Ishikawa (cell line): Measurements from ENCODE around the gene PDSS2.

Experiments
- CEBPB ChIP-seq: IDR thresholded peaks from 2 replicates; pipeline ENCODE4 v1.6.1; 2012
- CREB1 ChIP-seq: IDR thresholded peaks from 2 replicates; pipeline ENCODE4 v1.6.1; 2012; ENCODE audit warnings: low read depth
- EGR1 ChIP-seq: IDR thresholded peaks from 2 replicates; pipeline ENCODE4 v1.6.1; 2012
- EP300 ChIP-seq: IDR thresholded peaks from 2 replicates; pipeline ENCODE4 v1.6.1; 2012; ENCODE audit warnings: borderline replicate concordance
- FOXM1 ChIP-seq: IDR thresholded peaks from 2 replicates; pipeline ENCODE4 v1.6.1; 2012; ENCODE audit warnings: low read depth, borderline replicate concordance
- NFIC ChIP-seq: IDR thresholded peaks from 2 replicates; pipeline ENCODE4 v1.6.1; 2012
- RAD21 ChIP-seq: IDR thresholded peaks from 2 replicates; pipeline ENCODE4 v1.6.1; 2012; ENCODE audit warnings: low read depth
- TAF1 ChIP-seq: IDR thresholded peaks from 2 replicates; pipeline ENCODE4 v1.6.1; 2012; ENCODE audit warnings: low read depth, mild to moderate bottlenecking
- TCF12 ChIP-seq: IDR thresholded peaks from 2 replicates; pipeline ENCODE4 v1.6.1; 2012; ENCODE audit warnings: low read depth
- TEAD4 ChIP-seq: IDR thresholded peaks from 2 replicates; pipeline ENCODE4 v1.6.1; 2012
- YY1 ChIP-seq: IDR thresholded peaks from 2 replicates; pipeline ENCODE4 v1.6.1; 2012; ENCODE audit warnings: low read depth
- ZBTB7A ChIP-seq: IDR thresholded peaks from 2 replicates; pipeline ENCODE4 v1.6.1; 2012; ENCODE audit warnings: low read depth
- TF ChIP-seq, protein P1 (sequence below): IDR thresholded peaks from 2 replicates; pipeline ENCODE4 v1.6.1; 2012
- TF ChIP-seq, protein P2 (sequence below): IDR thresholded peaks from 2 replicates; pipeline ENCODE4 v1.6.1; 2012
- TF ChIP-seq, protein P3 (sequence below): IDR thresholded peaks from 2 replicates; pipeline ENCODE4 v1.6.1; 2012; ENCODE audit warnings: low read depth, mild to moderate bottlenecking

Gene PDSS2

DNA sequence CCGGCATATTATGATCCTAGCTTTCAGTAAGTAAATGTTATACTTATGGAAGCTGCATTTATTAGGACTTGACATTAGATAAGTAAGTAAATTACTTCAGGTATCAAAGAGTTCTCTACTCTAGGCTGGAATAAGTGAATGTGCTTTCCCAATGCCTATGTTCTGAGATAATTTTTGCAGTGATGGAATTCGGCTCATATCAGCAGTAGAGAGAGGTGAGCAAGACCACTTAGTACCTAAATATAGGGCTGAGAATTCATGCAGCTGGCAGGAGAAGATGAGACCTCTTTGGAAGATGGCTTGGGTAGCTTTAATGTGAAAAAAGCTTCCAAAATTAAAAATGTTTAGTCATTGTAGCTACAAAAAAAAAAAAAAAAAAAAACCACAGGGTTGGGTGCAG is 330.8 kb downstream of the PDSS2 start:
- TF ChIP-seq ZBTB7A (no peak), TEAD4 (no peak), FOXM1 (no peak), TCF12 (no peak), NFIC (no peak), CEBPB (no peak), RAD21 (no peak), EGR1 (no peak), TAF1 (no peak), CREB1 (no peak)
- TF ChIP-seq, protein P1, sequence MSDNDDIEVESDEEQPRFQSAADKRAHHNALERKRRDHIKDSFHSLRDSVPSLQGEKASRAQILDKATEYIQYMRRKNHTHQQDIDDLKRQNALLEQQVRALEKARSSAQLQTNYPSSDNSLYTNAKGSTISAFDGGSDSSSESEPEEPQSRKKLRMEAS, result no peak
- TF ChIP-seq, protein P2, sequence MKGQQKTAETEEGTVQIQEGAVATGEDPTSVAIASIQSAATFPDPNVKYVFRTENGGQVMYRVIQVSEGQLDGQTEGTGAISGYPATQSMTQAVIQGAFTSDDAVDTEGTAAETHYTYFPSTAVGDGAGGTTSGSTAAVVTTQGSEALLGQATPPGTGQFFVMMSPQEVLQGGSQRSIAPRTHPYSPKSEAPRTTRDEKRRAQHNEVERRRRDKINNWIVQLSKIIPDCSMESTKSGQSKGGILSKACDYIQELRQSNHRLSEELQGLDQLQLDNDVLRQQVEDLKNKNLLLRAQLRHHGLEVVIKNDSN, result no peak
- TF ChIP-seq, protein P3, sequence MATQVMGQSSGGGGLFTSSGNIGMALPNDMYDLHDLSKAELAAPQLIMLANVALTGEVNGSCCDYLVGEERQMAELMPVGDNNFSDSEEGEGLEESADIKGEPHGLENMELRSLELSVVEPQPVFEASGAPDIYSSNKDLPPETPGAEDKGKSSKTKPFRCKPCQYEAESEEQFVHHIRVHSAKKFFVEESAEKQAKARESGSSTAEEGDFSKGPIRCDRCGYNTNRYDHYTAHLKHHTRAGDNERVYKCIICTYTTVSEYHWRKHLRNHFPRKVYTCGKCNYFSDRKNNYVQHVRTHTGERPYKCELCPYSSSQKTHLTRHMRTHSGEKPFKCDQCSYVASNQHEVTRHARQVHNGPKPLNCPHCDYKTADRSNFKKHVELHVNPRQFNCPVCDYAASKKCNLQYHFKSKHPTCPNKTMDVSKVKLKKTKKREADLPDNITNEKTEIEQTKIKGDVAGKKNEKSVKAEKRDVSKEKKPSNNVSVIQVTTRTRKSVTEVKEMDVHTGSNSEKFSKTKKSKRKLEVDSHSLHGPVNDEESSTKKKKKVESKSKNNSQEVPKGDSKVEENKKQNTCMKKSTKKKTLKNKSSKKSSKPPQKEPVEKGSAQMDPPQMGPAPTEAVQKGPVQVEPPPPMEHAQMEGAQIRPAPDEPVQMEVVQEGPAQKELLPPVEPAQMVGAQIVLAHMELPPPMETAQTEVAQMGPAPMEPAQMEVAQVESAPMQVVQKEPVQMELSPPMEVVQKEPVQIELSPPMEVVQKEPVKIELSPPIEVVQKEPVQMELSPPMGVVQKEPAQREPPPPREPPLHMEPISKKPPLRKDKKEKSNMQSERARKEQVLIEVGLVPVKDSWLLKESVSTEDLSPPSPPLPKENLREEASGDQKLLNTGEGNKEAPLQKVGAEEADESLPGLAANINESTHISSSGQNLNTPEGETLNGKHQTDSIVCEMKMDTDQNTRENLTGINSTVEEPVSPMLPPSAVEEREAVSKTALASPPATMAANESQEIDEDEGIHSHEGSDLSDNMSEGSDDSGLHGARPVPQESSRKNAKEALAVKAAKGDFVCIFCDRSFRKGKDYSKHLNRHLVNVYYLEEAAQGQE, result no peak

DNA sequence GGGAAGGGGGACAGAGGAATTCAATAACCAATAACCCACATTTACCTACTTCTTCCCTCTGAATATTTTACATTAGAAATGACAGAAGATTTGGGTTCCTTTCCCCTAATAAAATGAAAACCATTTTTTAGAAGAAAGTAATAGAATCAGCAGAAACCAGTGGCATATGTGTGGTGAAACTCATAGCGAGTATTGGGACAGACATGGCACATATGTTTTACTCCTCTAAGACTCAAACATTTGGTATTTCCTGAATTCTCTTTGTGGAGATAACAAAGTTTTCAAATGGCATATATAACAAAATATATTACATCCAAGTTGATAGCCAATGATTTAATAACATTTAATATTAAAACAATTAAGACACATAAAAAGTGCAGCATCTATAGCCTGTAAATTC is 331.2 kb downstream of the PDSS2 start:
- TF ChIP-seq TEAD4 (no peak), CEBPB (no peak)
- TF ChIP-seq, protein P1, result no peak

DNA sequence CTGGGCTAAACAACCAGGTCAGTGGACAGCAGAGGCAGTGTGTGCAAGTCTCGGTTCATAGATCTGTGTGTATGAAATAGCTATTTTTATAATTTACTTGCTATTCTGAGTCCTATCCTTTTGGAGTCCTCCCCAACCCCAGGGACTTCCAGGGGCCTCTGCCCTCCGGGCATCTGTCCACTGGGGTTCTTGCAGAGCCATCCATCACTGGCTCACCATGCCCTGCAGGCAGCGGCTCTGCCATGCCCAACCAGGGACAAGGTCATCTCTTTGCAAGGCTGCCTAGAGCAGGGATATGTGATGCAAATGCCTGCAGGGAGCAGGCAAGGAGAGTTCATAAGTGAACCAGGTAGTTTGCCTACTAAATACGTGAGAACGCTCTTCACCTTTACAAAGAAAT is 333.6 kb downstream of the PDSS2 start:
- TF ChIP-seq CREB1 (no peak), TEAD4 (no peak)
- TF ChIP-seq, protein P2, result no peak

DNA sequence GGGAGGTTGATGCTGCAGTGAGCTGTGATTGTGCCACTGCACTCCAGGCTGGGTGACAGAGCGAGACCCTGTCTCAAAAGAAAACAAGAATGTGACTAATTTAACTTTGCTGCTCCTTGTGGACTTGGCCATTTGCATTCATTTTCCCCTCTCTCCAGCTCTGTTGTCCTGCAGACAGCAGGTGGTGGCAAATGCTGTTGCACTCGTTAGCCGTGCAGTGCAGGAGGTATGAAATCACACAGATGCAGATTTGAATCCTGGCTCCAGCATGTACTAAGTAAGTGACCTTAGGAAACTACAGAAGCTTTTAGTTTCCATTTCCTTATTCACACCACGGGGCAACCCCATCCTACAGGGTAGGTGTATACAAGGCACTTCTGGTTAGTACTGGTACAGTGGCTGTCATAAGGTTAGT is 334.4 kb downstream of the PDSS2 start:
- no peak for TF ChIP-seq ZBTB7A
- no peak for TF ChIP-seq EGR1
- TF ChIP-seq TCF12, result no peak
- TF ChIP-seq CEBPB, result no peak

DNA sequence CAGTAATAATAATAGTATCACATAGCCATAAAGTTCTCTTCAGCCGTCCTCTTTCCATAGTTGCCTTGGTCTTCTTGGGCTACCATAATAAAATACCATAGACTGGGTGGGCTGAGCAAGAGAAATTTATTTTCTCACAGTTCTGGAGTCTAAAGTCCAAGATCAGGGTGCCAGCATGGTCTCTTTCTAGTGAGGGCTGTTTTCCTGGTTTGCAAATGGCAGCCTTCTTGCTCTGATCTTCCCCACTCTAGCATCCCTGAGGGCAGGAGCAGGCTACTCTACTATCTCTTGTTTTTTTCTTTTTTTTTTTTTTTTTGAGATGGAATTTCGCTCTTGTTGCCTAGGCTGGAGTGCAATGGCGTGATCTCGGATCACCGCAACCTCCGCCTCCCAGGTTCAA is 335.9 kb downstream of the PDSS2 start:
- TF ChIP-seq, protein P2, result no peak
- TF ChIP-seq RAD21 (no peak), TAF1 (no peak), YY1 (no peak), EP300 (no peak), EGR1 (no peak), TCF12 (no peak), FOXM1 (no peak), CEBPB (no peak), TEAD4 (no peak), NFIC (no peak)
- TF ChIP-seq, protein P1, result no peak

DNA sequence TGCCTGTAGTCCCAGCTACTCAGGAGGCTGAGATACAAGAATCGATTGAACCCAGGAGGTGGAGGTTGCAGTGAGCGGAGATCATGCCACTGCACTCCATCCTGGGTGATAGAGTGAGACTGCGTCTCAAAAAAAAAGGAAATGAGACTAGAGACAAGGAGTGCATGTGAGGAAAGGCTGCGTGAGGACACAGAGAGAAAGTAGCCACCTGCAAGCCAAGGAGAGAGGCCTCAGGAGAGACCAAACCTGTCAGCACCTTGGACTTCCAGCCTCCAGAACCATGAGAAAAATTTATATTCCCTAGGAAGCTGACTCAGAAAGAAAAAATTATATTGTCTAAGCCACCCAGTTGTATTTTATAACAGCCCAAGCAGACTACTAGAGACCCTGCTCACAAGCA is 336.6 kb downstream of the PDSS2 start:
- TF ChIP-seq NFIC (no peak), CEBPB (no peak), TCF12 (no peak), TAF1 (no peak), EGR1 (no peak), RAD21 (no peak), CREB1 (no peak), TEAD4 (no peak), YY1 (no peak), ZBTB7A (no peak), FOXM1 (no peak)
- TF ChIP-seq, protein P2, result no peak
- TF ChIP-seq, protein P1, result no peak

DNA sequence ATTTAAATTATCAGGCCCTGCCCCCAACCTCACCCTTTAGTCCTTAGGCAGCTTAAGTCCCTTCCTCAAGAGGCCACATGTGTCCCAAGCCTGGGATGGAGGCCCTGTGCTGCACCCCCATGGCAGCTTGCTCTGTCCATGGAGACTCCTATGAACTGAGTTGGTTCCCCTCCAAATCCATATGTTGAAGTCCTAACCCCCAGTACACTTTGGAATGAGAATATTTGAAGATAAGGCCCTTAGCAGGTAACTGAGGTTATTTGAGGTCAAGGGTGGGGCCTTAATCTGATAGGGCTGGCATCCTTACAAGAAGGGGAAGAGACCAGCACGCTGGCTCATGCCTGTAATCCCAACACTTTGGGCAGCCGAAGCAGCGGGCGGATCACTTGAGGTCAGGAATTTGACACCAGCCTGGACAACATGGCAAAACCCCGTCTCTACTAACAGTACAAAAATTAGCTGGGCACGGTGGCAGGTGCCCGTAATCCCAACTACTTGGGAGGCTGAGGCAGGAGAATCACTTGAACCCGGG is 337.3 kb downstream of the PDSS2 start:
- TF ChIP-seq CEBPB, result no peak
- TF ChIP-seq, protein P1, result no peak
- TF ChIP-seq, protein P3, result no peak
- no peak for TF ChIP-seq NFIC
- TF ChIP-seq ZBTB7A, result no peak
- no peak for TF ChIP-seq EP300
- no peak for TF ChIP-seq TCF12
